Measurements from ENCODE around the gene LRRTM4. TPM values are rescaled to one million over a fixed set of nuclear protein-coding genes. Genes with fewer than 3 reads are reported as not detected.

LRRTM4 gene
- total RNA-seq, 1 experiment from 2014 or later: 12.0 TPM

- no peak for TF ChIP-seq CTCF (conservative IDR thresholded peaks at IDR 0.05)
- Histone ChIP-seq H4K20me1 (ENCODE audit: control insufficient read depth, insufficient read depth, insufficient read length) (no peaks in the 10 kb centered on the region), H3K4me2 (ENCODE audit: insufficient read depth, insufficient read length, low read length) (no peak overlapping the region), H4K8ac (replicated peaks; ENCODE audit: insufficient read length, low read depth, low read length) (no peak overlapping the region), H3K79me2 (ENCODE audit: insufficient read depth, low read length) (no peaks in the 10 kb centered on the region), H2BK15ac (ENCODE audit: low read depth, low read length) (no peak overlapping the region), H3T11ph (ENCODE audit: low read length) (no peak overlapping the region), H3K79me1 (ENCODE audit: insufficient read depth, low read depth, low read length, poor library complexity, severe bottlenecking) (no peaks in the 10 kb centered on the region), H2AFZ (ENCODE audit: low read length) (no peak overlapping the region), H3K23ac (ENCODE audit: insufficient read length, low read depth, low read length) (no peak overlapping the region), H3K56ac (ENCODE audit: insufficient read length, low read depth, low read length) (no peak overlapping the region), H2BK120ac (ENCODE audit: low read depth, low read length, poor library complexity, severe bottlenecking) (no peak overlapping the region), H2BK12ac (ENCODE audit: insufficient read length, low read depth, low read length) (no peak overlapping the region), H4K91ac (ENCODE audit: insufficient read length, low read depth, low read length) (no peak overlapping the region), H3K9ac (ENCODE audit: extremely low read depth, insufficient read length, low read length) (no peak overlapping the region), H3K14ac (ENCODE audit: insufficient read depth, low read length) (no peak overlapping the region), H4K5ac (ENCODE audit: insufficient read length, low read depth, low read length) (no peak overlapping the region), H3K27me3 (ENCODE audit: insufficient read depth, low read length) (no peaks in the 10 kb centered on the region), H3K4ac (ENCODE audit: low read depth, low read length) (no peak overlapping the region), H3K27ac (ENCODE audit: insufficient read length, low read depth, low read length) (no peak overlapping the region), H3K23me2 (ENCODE audit: insufficient read length, low read depth, low read length, poor library complexity, severe bottlenecking) (no peaks in the 10 kb centered on the region), H3K18ac (ENCODE audit: insufficient read length, low read depth, low read length) (no peak overlapping the region), H2BK20ac (ENCODE audit: low read depth, low read length, poor library complexity, severe bottlenecking) (no peak overlapping the region), H3K4me1 (ENCODE audit: insufficient read depth, low read length) (peaks cover 2% of the 10 kb centered on the region; the same call in 1 of the 2 replicates), H2BK5ac (ENCODE audit: insufficient read length, low read length) (no peak overlapping the region), H2AK5ac (ENCODE audit: insufficient read length, low read length) (no peak overlapping the region), H3K9me3 (ENCODE audit: control insufficient read depth, low read depth, low read length) (no peaks in the 10 kb centered on the region)
- H3K27me3 Mint-ChIP-seq (ENCODE audit: low read depth): no peaks in the 10 kb centered on the region; the same call in 1 of the 2 replicates
- H3K27ac Mint-ChIP-seq: peak overlapping the region in 1 of 3 experiments; percentile 25; a peak in 1 of 7 replicates
- peaks cover 17 to 19% of the 10 kb centered on the region in 2 experiments for H3K4me1 Mint-ChIP-seq
- no peaks in the 10 kb centered on the region for H3K9me3 Mint-ChIP-seq
- WGBS (ENCODE audit: extremely low coverage, insufficient read length, low lambda C conversion rate): no CpG with 5 or more reads among the region's 7 CpGs
- H3K4me3 Mint-ChIP-seq: no peak overlapping the region
- DNase-seq: no peak
- no peaks in the 10 kb centered on the region for H3K36me3 Mint-ChIP-seq (ENCODE audit: insufficient read depth in 1 of 3, low read depth in 3 of 3)
Observed at GRCh38 chr2:76759634-76760366, 762.4 kb downstream of the LRRTM4 start.
